Tongue (tissue), 2 donors: ENCODE measurements around the gene ATG16L1. TPM values are rescaled to one million over a fixed set of nuclear protein-coding genes. Genes with fewer than 3 reads are reported as not detected.

Experiments
- DNase-seq: peaks from one replicate; pipeline ENCODE4 v3.0.0-alpha.2; 2015
- total RNA-seq: library from RNA; depleted of rRNA; stranded (reverse); fragments of >200 nt; gene quantifications from one replicate; pipeline ENCODE4 v1.2.3, GENCODE V29; 2014

Gene ATG16L1
- total RNA-seq, 1 donor from 2014 or later = 27.0 TPM

DNA sequence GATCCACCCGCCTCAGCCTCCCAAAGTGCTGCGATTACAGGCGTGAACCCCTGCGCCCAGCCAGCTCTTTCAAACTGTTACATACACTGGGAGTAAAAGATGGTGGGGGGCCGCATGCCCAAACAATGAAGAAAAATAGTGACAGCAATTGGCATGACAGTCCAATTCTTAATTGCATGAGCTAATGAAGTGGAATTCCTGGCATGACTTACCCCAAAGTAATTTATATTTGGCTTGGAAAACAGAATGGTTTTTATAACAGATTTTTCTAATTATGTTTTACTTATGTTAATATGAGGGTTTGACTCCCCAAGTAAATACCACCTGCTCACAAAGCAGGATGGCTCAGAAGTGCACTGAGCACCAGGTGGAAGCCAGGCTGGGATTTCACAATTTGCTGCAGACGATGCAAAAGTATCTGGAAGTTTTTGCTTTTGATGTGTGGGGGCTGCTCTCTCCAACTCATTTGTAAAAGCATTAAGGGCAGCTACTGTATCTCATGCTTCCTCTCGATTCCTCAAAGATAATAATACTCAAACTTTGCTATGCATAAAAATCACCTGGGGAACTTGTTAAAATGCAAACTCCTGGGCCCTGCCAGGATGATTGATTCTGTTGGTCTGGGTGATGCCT lies 24.0 kb upstream of the ATG16L1 start:
- DNase-seq = no peak

DNA sequence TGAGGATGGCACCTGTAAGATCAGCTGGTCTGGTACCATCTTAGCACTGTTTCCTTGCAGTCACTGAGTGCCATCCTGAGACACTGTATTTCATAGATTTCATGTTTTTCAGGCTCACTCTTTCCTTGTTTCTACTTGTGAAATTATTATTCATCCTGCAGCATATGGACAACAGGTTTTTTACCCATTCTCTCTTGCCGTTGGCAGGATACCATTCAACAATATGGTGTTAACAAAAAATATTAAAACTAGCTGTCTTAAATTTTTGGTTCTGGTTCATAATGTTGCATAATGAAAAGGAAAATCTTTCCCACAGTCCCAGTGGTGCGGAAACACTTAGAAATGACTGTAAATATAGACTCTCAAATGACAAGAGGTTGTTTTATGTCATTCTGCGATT lies 23.1 kb upstream of the ATG16L1 start:
- no peak for DNase-seq

DNA sequence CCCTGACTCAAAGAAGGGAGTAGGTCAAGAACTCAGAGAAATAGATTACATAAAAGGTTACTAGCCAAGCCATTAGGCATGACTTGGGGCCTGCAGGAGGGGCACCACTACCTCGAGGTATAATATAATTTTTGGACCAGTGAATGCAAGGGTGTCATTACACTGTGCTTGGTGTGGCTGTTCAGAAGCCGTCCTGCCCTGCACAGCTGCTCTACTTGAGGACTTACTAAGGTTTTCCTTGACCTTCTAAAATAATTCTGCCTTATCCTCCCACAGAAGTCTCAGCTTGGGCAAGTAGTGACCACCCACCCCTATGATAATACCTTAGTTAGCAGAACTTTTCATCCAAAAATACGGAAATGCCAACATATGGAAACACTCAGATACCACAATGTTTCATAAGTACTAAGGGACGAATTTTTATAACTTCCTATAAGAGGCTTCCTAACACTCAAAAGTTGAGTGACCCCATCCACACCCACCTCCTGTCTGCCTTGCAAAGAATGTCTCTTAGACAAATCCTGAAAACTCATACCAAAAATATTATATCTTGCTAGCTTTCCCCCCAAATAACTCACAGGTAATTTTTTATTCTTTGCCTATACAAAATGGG lies 17.7 kb upstream of the ATG16L1 start:
- DNase-seq = no peak

DNA sequence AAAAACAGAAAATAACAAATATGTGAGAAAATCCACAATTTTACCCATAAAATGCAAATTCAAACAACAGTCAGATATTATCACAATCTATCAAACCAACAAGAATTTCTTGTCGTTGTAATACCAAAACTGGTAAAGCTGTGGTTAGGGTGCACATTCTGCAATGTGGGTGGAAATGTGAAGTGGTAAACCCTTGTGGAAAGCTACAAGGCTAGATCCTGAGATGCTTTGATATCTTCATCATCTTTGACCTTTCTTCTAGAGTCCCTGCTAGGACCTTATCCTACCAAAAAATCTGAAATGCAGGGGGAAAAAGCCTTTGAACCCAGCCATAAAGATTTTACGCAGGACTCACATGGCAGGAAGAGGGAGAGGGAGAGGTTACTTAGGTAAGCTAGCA lies 17.2 kb upstream of the ATG16L1 start:
- no peak for DNase-seq

DNA sequence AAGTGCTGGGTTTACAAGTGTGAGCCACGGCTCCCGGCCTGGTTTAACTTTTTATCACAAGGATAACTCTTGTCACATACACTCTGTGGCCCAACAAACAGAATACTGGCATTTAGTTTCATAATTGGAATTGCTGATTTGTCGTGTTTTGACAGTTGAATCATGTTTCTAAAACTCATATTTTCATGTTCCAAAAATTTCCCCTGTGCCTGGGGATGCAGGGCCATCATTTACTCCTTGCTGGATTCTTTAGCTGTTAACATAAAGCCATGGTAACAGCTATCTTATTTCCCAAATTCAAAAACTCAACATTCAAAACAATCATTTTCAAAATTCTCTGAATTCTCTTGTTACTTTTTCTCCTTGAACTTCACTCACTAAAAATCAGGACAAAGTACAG lies 16.5 kb upstream of the ATG16L1 start:
- DNase-seq = no peak

DNA sequence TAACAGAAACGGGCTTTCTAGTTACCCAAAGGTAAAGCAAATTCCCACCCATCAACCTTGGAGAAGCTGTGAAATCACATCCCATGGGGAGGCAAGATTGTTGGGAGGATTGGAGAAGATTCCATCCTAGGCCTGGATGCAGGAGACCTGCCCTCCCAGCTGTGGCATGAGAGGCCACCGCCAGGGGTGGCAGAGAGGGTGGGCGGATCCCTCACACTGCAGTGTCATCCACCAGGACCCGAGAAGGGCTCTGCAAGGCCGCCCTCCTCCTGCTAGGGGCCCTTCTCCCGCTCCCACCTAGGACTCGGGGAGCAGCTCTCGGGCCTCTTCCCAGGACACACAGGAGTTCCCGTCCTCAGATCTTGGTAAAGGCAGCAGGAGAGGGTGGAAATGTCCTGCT lies 15.5 kb upstream of the ATG16L1 start:
- DNase-seq = no peak

DNA sequence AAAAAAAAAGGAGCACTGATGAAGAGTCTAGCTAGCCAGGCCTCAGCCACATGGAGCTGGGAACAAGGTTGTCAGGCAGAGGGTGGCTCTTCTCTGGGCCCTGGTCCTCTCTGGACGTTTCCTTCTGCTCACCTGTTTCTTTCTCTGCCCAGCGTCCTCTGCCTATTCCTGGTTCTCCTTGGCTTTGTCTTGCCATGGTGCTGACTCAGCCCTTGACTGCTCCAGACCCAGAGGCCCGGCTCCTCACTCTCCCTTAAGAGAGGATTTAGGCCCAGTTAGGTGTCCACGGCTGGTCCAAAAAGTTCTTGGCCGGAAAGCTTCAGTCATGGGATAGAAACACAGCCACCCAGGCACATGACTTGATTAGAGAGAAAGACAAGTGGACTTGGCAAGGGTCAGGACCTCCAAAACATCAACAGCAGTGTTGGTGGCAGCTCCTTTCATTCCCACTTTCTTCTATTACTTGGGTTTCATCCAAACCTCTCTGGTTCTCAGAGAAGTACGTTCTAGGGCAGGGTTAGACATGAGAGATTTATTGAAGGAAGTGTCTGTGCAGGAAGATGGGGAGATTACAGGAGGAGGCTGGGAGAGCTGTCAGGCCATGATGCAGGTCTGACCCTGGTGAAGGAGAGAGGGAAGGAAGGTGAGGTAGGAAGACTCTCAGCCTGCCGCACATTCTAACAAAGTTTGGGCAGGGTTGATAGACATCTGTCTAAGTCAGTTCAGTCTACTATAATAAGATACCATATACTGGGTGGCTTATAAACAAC lies 14.5 kb upstream of the ATG16L1 start:
- DNase-seq = no peak

DNA sequence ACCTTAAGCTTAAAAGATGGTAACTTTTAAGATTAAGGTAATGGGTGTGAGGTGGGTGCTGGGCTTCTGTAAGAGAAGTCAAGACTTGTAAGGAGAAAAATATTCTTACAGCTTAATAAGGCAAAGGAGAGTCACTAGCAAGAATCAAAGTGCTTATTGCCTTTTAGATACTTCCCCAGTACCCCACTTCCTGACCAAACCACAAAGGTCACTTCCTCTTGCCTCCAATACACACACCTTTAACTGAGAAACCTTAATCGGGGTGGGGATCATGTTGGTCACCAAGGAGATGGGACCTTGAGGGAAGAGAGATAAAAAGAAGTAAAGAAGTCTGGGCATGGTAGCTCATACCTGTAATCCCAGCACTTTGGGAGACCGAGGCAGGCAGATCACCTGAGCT lies 10.6 kb upstream of the ATG16L1 start:
- DNase-seq = no peak

DNA sequence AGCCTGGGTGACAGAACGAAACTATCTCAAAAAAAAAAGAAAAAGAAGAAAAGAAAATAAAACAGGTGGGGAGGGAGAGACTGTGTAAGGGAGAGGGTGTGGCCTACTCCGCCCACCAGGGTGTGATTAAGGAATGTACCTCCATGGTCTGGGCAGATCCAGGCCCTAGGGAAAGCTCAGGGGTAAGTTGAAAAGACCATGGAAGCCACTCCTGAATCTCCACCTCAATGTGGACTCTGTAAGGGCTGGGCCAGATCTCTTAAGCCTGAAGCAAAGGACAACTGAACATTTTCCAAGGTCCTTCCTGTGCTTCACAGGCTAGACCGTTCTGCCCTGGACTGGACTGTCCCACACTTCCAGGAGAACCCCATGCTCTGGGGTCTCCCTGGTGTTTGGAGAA lies 9.7 kb upstream of the ATG16L1 start:
- DNase-seq = no peak

DNA sequence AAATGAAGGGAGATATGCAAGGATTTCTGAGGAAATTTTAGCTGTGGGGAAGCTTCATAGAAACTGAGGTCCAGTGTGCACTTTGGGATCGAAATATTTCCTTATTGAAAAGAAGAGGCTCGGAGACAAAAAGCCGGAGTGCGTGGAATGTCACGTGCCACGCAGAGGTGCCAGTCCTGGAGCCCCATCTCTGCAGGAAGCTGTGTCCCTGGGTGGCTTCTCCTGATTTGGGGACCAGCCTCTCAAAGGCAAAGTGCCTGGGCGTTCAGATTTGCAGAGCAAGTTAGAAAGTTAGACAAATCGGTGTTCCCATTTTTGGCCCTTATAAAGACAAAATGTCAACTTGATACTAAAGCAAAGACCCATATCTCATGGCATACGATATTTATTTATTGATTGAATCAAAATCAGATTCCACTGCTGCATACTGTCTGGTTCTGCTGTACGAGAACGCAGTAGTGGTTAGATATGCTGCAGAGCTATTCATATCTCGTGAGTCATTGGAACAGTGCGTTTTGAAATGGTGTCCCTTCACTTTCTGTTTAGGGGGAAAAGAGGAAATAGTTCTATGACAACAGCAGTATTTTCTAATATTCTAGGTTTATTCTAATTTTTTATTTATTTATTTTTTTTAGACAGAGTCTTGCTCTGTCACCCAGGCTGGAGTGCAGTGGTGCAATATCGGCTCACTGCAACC lies 9.1 kb upstream of the ATG16L1 start:
- no peak for DNase-seq

DNA sequence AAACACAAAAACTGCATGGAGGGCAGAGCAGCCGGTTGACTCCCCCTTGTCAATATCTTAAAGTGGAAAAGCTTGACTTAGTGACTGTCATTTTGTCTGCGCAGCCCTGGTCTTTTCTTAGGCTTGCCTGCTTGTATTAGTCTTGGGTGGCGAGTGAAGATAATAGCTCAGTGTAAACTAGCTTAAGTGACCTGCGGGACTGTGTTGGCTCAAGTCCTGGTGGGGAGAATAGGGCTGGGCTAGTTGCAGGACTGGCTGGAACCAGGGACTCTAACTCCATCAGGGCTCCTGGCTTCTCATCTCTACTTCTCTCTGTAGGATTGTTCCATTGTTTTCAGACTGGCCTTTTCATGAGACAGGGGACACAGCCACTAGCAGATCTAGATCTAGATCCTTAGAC lies 8.1 kb upstream of the ATG16L1 start:
- no peak for DNase-seq

DNA sequence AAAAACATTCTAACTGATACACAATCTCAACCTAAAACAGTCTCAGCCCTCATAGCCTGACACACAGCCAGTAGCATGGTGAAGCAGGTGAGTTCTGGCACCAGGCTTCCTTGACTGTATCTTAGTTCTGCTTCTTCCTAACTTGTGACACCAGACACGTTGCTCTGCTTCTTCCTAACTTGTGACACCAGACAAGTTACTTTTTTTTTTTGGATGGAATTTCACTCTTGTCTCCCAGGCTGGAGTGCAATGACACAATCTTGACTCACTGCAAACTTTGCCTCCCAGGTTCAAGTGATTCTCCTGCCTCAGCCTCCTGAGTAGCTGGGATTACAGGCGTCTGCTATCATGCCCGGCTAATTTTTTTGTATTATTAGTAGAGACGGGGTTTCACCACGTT lies 6.7 kb upstream of the ATG16L1 start:
- no peak for DNase-seq

DNA sequence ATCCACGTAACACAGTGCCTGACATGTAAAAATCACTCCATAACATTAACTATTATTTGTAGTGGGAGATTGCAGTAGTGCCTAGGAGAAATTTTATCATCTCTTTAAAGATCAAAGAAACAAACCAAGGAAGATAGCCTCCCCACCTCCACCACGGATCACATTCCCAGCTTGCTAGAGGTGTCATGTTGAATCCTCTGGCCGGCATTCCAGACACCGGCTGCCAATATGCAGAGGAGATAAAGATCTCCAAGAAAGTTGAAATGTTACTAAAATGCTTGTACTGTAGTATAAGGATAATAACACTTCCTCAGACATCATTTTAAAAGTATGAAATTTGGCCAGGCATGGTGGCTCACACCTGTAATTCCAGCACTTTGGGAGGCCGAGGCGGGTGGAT lies 6.1 kb upstream of the ATG16L1 start:
- no peak for DNase-seq

DNA sequence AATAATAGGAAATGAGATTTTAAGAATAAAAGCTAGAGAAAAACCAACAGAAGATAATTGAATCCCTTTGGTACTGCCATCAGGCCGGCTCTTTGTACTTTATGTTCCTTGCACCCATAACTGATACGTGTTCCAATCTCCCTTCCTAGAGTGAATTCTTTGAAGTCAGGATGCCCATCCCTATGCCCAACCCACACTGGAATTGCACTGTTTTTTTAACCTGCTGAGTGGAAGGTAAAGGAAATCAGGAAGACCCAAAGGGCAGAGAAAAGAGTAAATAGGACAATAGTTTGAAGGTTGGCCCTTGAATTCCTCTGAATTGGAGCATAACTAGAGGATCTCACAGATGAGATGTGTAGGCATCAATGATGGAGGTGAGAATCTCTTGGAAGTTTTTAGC lies 4.4 kb upstream of the ATG16L1 start:
- no peak for DNase-seq

DNA sequence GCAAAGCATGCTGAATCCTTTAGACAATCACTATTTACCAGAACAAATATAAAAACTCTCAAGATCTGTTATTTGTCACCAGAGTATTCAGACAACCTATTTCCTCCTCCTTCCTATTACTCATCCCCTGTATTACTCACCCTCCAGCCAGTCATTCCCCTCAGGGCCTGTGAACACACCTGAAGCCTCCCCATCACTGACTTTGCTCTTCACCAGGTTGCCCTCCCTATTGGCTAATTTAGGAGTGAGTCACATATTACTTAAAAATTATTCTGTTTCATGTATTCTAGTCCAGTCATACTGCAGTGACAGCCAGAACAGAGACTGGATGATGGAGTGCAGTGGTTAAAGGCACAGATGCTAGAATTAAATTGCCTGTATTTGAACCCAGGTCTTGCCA lies 3.7 kb upstream of the ATG16L1 start:
- no peak for DNase-seq

DNA sequence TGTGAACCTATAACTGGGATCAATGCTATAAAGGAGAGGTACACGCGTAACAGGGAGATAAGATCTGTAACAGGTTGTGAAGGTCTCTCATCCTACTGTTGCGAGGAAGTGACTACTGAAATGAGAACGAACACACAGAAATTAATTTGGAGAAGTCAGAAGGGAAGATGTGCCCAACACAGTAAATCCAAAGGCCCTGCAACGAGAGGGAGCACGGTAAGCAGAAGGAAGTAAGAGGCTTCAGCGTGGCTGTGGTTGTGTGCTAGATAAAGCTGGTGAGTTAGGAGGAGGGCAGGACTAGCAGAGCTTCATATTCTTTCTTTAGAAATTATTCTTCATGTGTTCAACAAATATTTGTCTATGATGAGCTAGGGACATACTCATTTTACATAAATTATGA lies 2.5 kb upstream of the ATG16L1 start:
- DNase-seq = no peak

DNA sequence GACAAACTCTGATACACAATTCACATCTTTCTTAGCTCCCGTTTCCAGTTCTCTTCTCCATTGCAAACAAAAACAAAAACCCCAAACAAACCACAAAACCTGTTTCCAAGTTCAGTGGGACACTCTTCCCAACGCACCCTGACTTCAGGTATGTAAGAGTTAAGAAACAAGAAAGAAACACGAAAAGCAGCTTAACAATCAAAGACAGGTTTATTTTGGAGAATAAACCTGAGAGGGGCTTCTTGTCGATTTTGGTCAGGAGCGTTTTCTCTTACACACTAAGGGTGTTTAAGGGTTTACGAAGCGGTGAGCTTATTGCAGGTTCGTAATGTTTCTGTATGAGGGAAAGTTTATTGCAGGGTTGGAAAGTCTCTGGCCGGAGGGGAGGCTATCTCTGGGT lies 905 bp upstream of the ATG16L1 start:
- DNase-seq = no peak

DNA sequence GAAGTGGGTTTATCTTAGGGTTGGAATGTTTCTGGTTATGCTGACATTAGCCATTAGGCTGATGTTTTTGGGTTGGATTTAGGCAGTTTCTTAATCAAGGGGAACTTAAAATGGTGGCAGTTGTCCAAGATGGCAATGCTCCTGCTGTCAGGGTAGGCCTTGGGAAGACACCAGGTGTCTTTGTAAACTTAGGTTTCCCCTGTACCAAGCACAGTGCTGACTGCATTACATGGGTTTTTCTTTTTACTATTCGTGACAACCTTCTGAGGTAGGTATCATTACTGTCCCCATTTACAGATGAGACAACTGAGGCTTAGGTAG lies 528 bp upstream of the ATG16L1 start:
- no peak for DNase-seq

DNA sequence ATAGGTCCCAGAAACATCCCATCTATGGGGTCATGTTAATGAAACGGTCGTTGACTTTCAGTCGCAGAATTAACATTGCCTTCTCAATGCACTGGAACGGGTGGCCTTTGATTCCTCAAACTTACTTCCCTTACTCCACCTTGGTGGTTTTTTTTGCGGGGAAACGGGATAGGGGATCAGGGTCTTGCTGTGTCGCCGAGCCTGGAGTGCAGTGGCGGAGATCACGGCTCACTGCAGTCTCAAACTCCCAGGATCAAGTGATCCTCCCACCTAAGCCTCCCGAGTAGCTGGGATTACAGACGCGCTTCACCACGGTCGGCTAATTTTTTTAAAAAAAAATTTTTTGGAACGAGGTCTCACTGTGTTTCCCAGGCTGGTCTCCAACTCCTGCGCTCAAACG lies 754 bp downstream of the ATG16L1 start:
- no peak for DNase-seq

DNA sequence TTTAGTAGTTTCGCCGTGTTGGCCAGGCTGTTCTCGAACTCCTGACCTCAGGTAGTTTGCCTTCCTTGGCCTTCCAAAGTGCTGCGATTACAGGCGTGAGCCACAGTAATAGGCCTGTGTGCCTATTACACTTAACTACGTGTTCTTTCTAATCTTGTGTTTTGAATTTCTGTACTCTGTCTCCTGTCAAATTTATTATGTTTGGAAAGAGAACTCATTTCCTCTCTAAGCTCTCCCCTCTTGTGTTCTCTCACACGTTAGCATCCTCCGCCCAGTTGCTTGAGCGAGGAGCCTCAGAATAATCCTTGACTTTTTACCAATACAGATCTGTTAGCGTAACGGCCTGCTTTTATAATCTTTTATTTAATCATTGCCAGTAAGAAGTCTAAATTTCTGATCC lies 3.7 kb downstream of the ATG16L1 start:
- no peak for DNase-seq

DNA sequence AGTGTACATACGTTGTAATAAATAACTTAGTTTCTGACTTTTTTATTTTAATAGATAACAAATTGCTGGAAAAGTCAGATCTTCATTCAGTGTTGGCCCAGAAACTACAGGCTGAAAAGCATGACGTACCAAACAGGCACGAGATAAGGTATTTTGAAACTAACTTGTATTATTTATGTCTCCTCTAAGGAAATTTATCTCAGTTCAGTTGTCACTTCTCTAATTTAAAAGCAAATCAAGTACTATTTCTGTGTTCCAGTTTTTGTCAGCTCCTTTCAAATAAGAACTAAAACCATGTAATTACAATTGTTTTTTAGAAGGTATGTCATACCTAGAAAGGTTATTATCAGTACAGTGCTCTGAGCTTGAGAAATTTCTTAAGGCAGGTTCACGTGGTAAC lies 4.6 kb downstream of the ATG16L1 start:
- no peak for DNase-seq

DNA sequence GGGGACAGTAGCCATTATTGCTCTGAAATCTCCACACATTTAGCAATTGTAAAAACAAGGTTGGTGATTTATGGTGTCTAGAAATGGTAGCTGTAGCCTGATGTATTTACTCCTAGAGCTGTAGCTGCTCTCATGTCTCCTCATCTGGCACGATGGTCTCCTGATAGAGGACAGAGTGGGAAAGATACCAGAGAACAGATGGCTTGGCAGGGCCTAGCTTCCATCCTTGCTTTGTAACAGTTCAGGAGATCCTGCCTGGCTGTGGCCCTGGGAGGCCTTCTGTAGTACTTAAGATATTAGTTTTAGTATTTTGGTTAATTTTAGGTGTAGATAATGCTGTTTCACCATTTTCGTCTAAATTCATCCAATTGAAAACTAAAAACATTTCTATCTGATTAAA lies 6.7 kb downstream of the ATG16L1 start:
- no peak for DNase-seq

DNA sequence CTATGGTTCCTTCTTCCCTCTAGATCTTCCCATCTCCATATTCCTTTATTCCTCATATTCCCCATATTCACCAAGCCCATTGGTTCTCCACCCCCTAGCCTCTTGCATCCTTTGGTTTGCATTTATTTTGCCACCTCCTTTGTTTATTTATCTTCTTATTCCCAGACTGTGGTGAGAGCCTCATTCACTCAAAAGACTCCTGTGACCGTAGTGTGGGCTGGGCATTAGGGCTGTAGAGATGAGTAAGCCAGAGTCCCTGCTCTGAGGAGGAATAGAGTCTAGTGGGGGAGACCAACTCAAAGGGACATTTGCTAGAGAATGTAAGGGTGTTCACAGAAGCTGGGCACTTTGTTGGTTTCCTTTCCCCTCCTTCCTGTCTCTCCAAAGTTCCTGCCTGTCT lies 8.3 kb downstream of the ATG16L1 start:
- no peak for DNase-seq

DNA sequence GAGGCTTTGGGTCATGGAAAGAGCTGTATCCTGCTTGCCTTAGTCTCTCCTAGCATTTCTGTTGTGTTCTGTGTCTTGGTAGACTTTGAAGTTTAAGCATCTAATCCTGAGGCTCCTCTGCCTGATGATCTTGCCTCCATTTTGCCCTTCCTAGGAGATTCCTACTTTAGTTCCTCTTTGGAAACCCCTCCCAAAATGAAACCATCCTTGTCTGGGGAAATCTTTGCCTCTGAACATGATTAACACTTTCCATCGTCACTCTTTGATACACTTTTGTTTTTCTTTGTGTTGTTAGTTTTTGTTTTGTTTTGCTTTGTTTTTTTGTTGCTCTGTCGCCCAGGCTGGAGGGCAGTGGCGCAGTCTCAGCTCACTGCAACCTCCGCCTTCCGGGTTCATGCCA lies 9.2 kb downstream of the ATG16L1 start:
- no peak for DNase-seq
